ENCODE results near the gene QPCT.

Gene QPCT

DNA sequence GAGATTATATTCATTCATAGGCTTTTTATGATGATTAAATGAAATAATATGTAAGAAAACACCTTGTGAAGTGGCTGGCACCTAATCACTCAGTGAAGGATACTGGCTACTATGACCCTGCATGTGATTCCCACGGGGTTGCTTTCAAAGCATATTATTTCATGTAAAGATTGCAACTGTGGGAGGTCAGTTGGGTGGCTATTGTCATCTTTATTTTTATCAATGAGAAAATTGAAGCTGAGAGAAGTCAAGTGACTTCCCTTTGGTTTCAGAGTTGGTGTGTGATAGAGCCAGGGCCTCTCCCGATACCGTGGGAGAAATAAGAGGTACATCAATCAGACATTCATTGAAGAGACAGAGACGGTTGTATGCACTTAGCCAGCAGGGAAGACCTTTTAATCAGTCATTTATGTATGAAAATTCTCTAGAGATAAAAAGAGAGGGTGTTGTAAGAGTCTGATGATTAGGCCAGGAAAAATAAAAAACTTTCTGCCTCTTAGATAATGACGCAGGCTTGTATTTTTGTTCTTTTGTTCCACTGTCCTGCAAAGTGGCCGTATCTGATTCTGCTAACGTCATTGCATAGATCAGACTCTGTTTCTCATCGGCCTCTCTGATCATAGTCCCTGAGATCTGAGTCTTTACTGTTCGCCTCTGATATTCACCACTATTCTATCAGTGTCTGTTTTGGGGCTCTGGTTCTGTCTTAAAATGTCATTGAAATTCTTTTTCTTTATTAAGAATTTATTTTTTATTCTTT is 50.5 kb downstream of the QPCT start:
- TF ChIP-seq, protein P1, sequence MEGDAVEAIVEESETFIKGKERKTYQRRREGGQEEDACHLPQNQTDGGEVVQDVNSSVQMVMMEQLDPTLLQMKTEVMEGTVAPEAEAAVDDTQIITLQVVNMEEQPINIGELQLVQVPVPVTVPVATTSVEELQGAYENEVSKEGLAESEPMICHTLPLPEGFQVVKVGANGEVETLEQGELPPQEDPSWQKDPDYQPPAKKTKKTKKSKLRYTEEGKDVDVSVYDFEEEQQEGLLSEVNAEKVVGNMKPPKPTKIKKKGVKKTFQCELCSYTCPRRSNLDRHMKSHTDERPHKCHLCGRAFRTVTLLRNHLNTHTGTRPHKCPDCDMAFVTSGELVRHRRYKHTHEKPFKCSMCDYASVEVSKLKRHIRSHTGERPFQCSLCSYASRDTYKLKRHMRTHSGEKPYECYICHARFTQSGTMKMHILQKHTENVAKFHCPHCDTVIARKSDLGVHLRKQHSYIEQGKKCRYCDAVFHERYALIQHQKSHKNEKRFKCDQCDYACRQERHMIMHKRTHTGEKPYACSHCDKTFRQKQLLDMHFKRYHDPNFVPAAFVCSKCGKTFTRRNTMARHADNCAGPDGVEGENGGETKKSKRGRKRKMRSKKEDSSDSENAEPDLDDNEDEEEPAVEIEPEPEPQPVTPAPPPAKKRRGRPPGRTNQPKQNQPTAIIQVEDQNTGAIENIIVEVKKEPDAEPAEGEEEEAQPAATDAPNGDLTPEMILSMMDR (IDR thresholded peaks at IDR 0.05; ENCODE audit: low read length, missing control alignments): no peak

DNA sequence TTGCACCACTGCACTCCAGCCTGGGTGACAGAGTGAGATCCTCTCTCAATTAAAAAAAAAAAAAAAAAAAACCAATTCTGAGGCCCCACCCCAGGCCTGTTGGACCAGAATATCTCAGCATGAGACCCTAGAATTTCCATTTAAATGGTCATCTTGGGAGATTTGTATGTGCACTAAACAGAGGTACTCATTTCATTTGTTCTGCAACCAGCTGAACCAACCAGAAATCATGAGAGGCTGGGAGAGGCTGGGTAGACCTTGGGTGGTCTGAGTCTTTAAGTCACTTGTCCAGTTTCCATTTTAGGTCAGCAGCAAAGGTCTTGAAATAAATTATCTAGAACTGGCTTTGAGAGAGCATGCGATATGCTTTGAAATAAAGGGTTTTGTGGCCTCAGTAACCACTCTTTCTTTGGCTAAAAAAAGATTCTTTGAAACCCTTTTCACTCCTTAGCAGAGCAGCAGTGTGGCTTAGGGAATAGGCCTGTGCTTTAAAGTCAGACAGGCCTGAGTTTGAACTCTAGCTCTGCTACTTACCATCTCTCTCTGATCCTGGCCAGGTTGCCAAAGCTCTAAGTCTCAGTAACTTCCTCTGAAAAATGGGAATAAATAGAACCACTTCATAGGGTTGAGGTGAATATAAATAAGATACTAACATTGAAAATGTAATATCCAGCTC is 52.6 kb downstream of the QPCT start:
- TF ChIP-seq, protein P1 (IDR thresholded peaks at IDR 0.05; ENCODE audit: low read length, missing control alignments): no peak
- DNase-seq (ENCODE audit: low read depth): no peak

More for the DNA sequence above, 50.5 kb downstream of the QPCT start:
- peak; percentile 87 for DNase-seq (ENCODE audit: low read depth)
- no peak overlapping the region for H3K4me3 ChIP-seq (replicated peaks; ENCODE audit: low read depth, low read length)

DNA sequence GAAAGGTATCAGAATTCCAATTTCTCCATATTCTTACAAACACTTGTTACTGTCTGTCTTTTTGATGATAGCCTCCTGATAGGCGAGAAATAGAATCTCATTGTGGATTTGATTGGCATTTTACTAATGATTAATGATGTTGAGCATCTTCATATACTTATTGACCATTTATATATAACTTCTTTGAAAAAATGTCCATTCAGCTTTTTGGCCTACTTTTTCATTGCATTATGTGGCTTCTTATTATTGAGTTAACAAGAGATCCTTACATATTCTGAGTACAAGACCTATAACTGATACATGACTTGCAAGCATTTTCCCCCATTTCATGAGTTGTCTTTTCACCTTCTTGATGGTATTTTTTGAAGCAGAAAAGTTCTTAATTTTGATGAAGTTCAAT is 54.6 kb downstream of the QPCT start:
- no peak overlapping the region for H3K4me3 ChIP-seq (replicated peaks; ENCODE audit: low read depth, low read length)
- DNase-seq (ENCODE audit: low read depth): no peak
- TF ChIP-seq, protein P1 (IDR thresholded peaks at IDR 0.05; ENCODE audit: low read length, missing control alignments): no peak

More for the DNA sequence above, 52.6 kb downstream of the QPCT start:
- no peak overlapping the region for H3K4me3 ChIP-seq (replicated peaks; ENCODE audit: low read depth, low read length)

DNA sequence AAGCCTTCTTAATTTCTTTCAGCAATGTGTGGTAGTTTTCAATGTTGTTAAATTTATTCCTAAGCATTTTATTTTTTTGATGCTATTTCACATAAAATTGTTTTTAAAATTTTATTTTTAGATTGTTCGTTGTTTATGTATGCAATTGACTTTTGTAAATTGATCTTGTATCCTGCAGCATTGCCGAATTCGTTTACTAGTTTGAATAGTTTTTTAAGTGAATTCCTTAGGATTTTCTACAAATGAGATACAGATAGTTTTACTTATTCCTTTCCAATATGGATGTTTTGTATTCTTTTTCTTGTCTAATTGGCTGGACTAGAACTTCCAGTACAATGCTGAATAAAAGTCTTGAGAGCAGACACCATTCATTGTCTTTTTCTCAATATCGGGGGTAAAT is 55.6 kb downstream of the QPCT start:
- TF ChIP-seq, protein P1 (IDR thresholded peaks at IDR 0.05; ENCODE audit: low read length, missing control alignments): no peak
- no peak overlapping the region for H3K4me3 ChIP-seq (replicated peaks; ENCODE audit: low read depth, low read length)
- DNase-seq (ENCODE audit: low read depth): no peak

DNA sequence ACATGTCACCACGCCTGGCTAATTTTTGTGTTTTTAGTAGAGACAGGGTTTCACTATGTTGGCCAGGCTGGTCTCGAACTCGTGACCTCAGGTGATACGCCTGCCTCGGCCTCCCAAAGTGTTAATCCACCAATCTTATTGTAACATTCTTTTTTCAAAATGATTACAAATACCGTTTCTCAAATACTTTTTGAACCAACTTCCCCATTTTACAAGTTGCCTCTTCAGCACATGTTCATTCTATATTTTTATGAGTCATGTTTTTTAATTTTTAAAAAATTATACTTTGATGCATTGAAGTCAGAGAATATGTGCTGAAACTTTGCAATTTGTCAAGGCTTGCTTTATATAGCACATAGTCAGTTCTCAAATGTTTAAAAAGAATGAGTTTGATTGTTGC is 58.2 kb downstream of the QPCT start:
- DNase-seq (ENCODE audit: low read depth): no peak
- TF ChIP-seq, protein P1 (IDR thresholded peaks at IDR 0.05; ENCODE audit: low read length, missing control alignments): no peak
- H3K4me3 ChIP-seq (replicated peaks; ENCODE audit: low read depth, low read length): no peak overlapping the region

DNA sequence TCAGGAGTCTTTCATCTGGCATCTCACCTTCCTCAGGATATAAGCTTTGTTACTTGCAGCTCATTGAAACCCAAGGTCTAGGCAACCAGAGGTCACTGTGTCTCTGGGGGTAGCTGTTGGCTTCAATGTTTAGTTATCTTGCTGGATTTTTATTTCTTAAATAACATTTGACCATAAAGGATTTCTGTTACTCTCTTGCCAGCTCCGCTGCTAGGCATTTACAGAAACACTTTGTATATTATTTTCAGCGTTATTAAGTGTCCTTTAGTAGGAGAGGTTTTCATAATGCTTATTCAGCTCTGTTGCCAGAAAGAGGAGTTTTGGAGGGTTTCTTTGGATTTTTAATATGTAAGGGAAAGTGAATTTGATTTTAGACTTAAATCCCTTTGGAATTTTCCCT is 61.4 kb downstream of the QPCT start:
- DNase-seq (ENCODE audit: low read depth): no peak
- no peak overlapping the region for H3K4me3 ChIP-seq (replicated peaks; ENCODE audit: low read depth, low read length)
- TF ChIP-seq, protein P1 (IDR thresholded peaks at IDR 0.05; ENCODE audit: low read length, missing control alignments): no peak
